T-helper 1 cell (primary cell): ENCODE measurements around the gene EEF2KMT.
"Not testable (repeated sequence)": the region's sequence is repeated elsewhere in the genome, so short reads cannot be mapped to it uniquely, and the experiment has no call there.

ENCODE experiments used
- DNase-seq, 5 donors: peaks; one replicate each; pipeline ENCODE4 v3.0.0-alpha.2; 2012 to 2020
- total RNA-seq, 4 donors: gene quantifications; one replicate each; lab custom pipeline; 2026; lab: John Stamatoyannopoulos, UW

Gene EEF2KMT
- 3.6 to 7.2 (median 6.1) reads per million in 4 donors for total RNA-seq

- DNase-seq, result peak; percentile 82 to 97 (median 88)
Measured at GRCh38 chr16:5097470-5098220, at the start of gene EEF2KMT. EEF2KMT (minus strand) TSS chr16:5097795; CDS start chr16:5097739, 56 bp downstream.

- DNase-seq, result not testable (repeated sequence)
Measured at GRCh38 chr16:5144621-5144956, 47.0 kb upstream of the EEF2KMT start.

GRCh38 chr16:5143761-5144620 lies 46.4 kb upstream of the EEF2KMT start:
- DNase-seq, result no peak

- DNase-seq, result not testable (repeated sequence)
Measured at GRCh38 chr16:5140151-5140550, 42.6 kb upstream of the EEF2KMT start.

- not testable (repeated sequence) for DNase-seq
Measured at GRCh38 chr16:5134739-5135452, 37.3 kb upstream of the EEF2KMT start.

- not testable (repeated sequence) for DNase-seq
Measured at GRCh38 chr16:5132915-5133600, 35.5 kb upstream of the EEF2KMT start.

- DNase-seq, result not testable (repeated sequence)
Measured at GRCh38 chr16:5131467-5132004, 33.9 kb upstream of the EEF2KMT start.

GRCh38 chr16:5117300-5118087 lies 19.9 kb upstream of the EEF2KMT start:
- peak in 3 of 5 donors; percentile 25 to 39 (median 29) for DNase-seq

GRCh38 chr16:5116780-5117295 lies 19.2 kb upstream of the EEF2KMT start:
- DNase-seq, result not testable (repeated sequence)

GRCh38 chr16:5110933-5111332 lies 13.3 kb upstream of the EEF2KMT start:
- not testable (repeated sequence) for DNase-seq

GRCh38 chr16:5108505-5109158 lies 11.0 kb upstream of the EEF2KMT start:
- no peak for DNase-seq

- DNase-seq, result not testable (repeated sequence)
Measured at GRCh38 chr16:5105039-5105438, 7.4 kb upstream of the EEF2KMT start.

- DNase-seq, result not testable (repeated sequence)
Measured at GRCh38 chr16:5103296-5104032, 5.9 kb upstream of the EEF2KMT start.

- DNase-seq, result not testable (repeated sequence)
Measured at GRCh38 chr16:5099174-5099573, 1.6 kb upstream of the EEF2KMT start.

- peak; percentile 77 to 96 (median 96) for DNase-seq
Measured at GRCh38 chr16:5098221-5099159, 895 bp upstream of the EEF2KMT start.

GRCh38 chr16:5097061-5097469 lies 530 bp downstream of the EEF2KMT start:
- DNase-seq, result peak in 4 of 5 donors; percentile 17 to 41 (median 30)

GRCh38 chr16:5096437-5097060 lies 1.0 kb downstream of the EEF2KMT start:
- DNase-seq, result not testable (repeated sequence)
